ENCODE results near the gene CASP8AP2.

DNA sequence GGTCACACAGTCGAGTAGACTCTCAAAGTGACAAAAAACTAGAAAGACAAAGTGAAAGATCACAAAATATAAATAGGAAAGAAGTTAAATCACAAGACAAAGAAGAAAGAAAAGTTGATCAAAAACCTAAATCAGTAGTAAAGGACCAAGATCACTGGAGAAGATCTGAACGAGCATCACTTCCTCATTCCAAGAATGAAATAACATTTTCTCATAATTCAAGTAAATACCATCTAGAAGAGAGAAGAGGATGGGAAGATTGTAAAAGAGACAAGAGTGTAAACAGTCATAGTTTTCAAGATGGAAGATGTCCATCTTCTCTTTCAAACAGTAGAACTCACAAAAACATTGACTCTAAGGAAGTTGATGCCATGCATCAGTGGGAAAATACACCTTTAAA lies 33.0 kb downstream of the CASP8AP2 start:
- TF ChIP-seq GATA2 (IDR thresholded peaks at IDR 0.05; ENCODE audit: low read depth, low read length) (no peak), GATA3 (IDR thresholded peaks at IDR 0.05; ENCODE audit: low read depth, low read length) (no peak)
